A673 (cell line): ENCODE data around the gene TMEM212.

Experiments
- CTCF ChIP-seq: fragments of 300-800, 200-600 bp; sonication (generic); conservative IDR thresholded peaks from 2 replicates; pipeline ENCODE4 v1.5.1; 2017; ENCODE audit warnings: low read depth, mild to moderate bottlenecking, antibody characterized with exemption, low read length, moderate library complexity, mixed read lengths
- EZH2 ChIP-seq: fragments of 200-600 bp; sonication (generic); IDR thresholded peaks from 2 replicates; pipeline ENCODE4 v1.6.1; 2017; ENCODE audit warnings: borderline replicate concordance, low read depth, mild to moderate bottlenecking, mixed read lengths, antibody characterized with exemption, low read length; ENCODE audit not compliant: poor library complexity, severe bottlenecking

- TF ChIP-seq CTCF = no peak
- TF ChIP-seq EZH2 = no peak
Measured at GRCh38 chr3:171821044-171821443, 22.1 kb upstream of the TMEM212 start.
